Measurements from ENCODE around the gene UGT1A10.

GRCh38 chr2:233712611-233713261 is 76.5 kb downstream of the UGT1A10 start, which contains the start of gene UGT1A5:
- TF ChIP-seq PAX5 (IDR thresholded peaks at IDR 0.05; ENCODE audit: borderline replicate concordance, low read depth, low read length), result no peak
- TF ChIP-seq ATF2 (IDR thresholded peaks at IDR 0.05; ENCODE audit: low read length), result no peak
- no peak for TF ChIP-seq CTCF (IDR thresholded peaks at IDR 0.05 in 2 of 3, conservative IDR thresholded peaks at IDR 0.05 in 1 of 3; ENCODE audit: control insufficient read depth in 2 of 3, extremely low read depth in 1 of 3, insufficient read depth in 1 of 3, low read depth in 3 of 3, low read length in 3 of 3)

All from GM12878 (cell line).